Measurements from ENCODE around the gene ART4. TPM values are rescaled to one million over a fixed set of nuclear protein-coding genes. Genes with fewer than 3 reads are reported as not detected.
A peak's percentile ranks its signal among the peaks of the same experiment; 100 is the strongest.

Gene ART4
- total RNA-seq, 1 donor from 2014 or later = 5.0 TPM

- DNase-seq = no peak
Measured at GRCh38 chr12:14828892-14829291, 14.4 kb downstream of the ART4 start.

GRCh38 chr12:14827043-14827442 is 16.3 kb downstream of the ART4 start:
- Histone ChIP-seq H3K4me3 (no peak overlapping the region), H3K9me3 (replicated peaks) (no peaks in the 10 kb centered on the region), H3K27me3 (ENCODE audit: low read depth) (no peaks in the 10 kb centered on the region), H3K36me3 (no peaks in the 10 kb centered on the region), H3K4me1 (peaks cover 15% of the 10 kb centered on the region), H3K27ac (replicated peaks) (peak overlapping the region; percentile 60)
- no peak for TF ChIP-seq CTCF (IDR thresholded peaks at IDR 0.05; ENCODE audit: borderline replicate concordance)
- intact Hi-C loops (cut with micrococcal nuclease) = no loop called here
- DNase-seq = no peak

More at GRCh38 chr12:14828892-14829291, 14.4 kb downstream of the ART4 start:
- TF ChIP-seq CTCF (IDR thresholded peaks at IDR 0.05; ENCODE audit: borderline replicate concordance) = no peak
- Histone ChIP-seq H3K36me3 (no peaks in the 10 kb centered on the region), H3K27ac (replicated peaks) (no peak overlapping the region), H3K4me1 (peaks cover 21% of the 10 kb centered on the region), H3K4me3 (no peak overlapping the region), H3K27me3 (ENCODE audit: low read depth) (no peaks in the 10 kb centered on the region), H3K9me3 (replicated peaks) (no peaks in the 10 kb centered on the region)
- intact Hi-C loops (cut with micrococcal nuclease) = no loop called here

- no peak for TF ChIP-seq CTCF (IDR thresholded peaks at IDR 0.05; ENCODE audit: borderline replicate concordance)
- no peak for DNase-seq
- no peaks in the 10 kb centered on the region for H3K36me3 ChIP-seq
- H3K9me3 ChIP-seq (replicated peaks) = no peaks in the 10 kb centered on the region
- H3K4me1 ChIP-seq = peaks cover 15% of the 10 kb centered on the region
- no peaks in the 10 kb centered on the region for H3K27me3 ChIP-seq (ENCODE audit: low read depth)
- no peak overlapping the region for H3K4me3 ChIP-seq
- H3K27ac ChIP-seq (replicated peaks) = peak overlapping the region; percentile 60
- intact Hi-C loops (cut with micrococcal nuclease) = no loop called here
Measured at GRCh38 chr12:14826491-14826890, 16.8 kb downstream of the ART4 start.

- no peaks in the 10 kb centered on the region for H3K27me3 ChIP-seq (ENCODE audit: low read depth)
- no peak overlapping the region for H3K27ac ChIP-seq (replicated peaks)
- TF ChIP-seq CTCF (IDR thresholded peaks at IDR 0.05; ENCODE audit: borderline replicate concordance) = no peak
- no peaks in the 10 kb centered on the region for H3K9me3 ChIP-seq (replicated peaks)
- no peaks in the 10 kb centered on the region for H3K36me3 ChIP-seq
- H3K4me3 ChIP-seq = no peak overlapping the region
- DNase-seq = no peak
- H3K4me1 ChIP-seq = peaks cover 15% of the 10 kb centered on the region
- intact Hi-C loops (cut with micrococcal nuclease) = no loop called here
Measured at GRCh38 chr12:14825256-14825655, 18.1 kb downstream of the ART4 start.

- no peak for TF ChIP-seq CTCF (IDR thresholded peaks at IDR 0.05; ENCODE audit: borderline replicate concordance)
- Histone ChIP-seq H3K4me1 (peaks cover 15% of the 10 kb centered on the region), H3K27ac (replicated peaks) (no peak overlapping the region), H3K36me3 (no peaks in the 10 kb centered on the region), H3K4me3 (no peak overlapping the region), H3K27me3 (ENCODE audit: low read depth) (no peaks in the 10 kb centered on the region), H3K9me3 (replicated peaks) (no peaks in the 10 kb centered on the region)
- no peak for DNase-seq
- intact Hi-C loops (cut with micrococcal nuclease) = no loop called here
Measured at GRCh38 chr12:14824012-14824634, 19.2 kb downstream of the ART4 start.

All from left ventricle myocardium inferior (tissue), 1 donor.